Gastroesophageal sphincter (tissue), 3 donors: ENCODE results near the gene HNRNPA0.

ENCODE experiments used
- POLR2A ChIP-seq, 2 donors: fragments of 450-650 bp; IDR thresholded peaks; one replicate each; pipeline ENCODE4 v1.6.1; 2017; ENCODE audit warnings: antibody characterized with exemption in 2 of 2, mild to moderate bottlenecking in 2 of 2, moderate library complexity in 1 of 2
- POLR2AphosphoS5 ChIP-seq: sonication (generic); formaldehyde crosslinking; IDR thresholded peaks from one replicate; pipeline ENCODE4 v1.6.1; 2017; ENCODE audit warnings: antibody characterized with exemption
- TF ChIP-seq, protein P1 (sequence below), 4 experiments: fragments of 200-600 bp in 2 of 4; fragments of 450-650 bp in 2 of 4; sonication (generic) in 1 of 4; IDR thresholded peaks; one replicate each; pipeline ENCODE4 v1.5.1; 2017 to 2019; ENCODE audit warnings: antibody characterized with exemption in 4 of 4, mild to moderate bottlenecking in 2 of 4, moderate library complexity in 2 of 4

DNA sequence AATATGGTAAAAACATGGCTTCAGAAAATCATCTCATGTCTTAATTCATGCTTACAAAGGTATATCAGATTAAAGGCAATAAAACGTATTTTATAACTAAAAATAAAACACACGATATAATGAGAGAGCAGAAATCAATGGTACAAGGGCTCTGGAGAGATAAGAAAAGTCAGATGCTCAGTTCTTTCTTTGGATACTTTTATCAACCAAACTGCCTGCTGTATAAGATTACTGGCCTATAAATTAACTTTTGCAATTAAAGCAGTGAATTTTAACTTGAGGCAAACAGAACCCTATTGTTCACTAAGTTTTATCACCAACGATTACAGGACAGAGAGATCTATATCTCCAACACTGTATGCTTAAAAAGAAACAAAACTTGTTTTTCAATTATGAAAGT, 42.1 kb upstream of the HNRNPA0 start:
- TF ChIP-seq POLR2A (IDR thresholded peaks at IDR 0.05) (no peak), POLR2AphosphoS5 (no peak)
- TF ChIP-seq, protein P1, sequence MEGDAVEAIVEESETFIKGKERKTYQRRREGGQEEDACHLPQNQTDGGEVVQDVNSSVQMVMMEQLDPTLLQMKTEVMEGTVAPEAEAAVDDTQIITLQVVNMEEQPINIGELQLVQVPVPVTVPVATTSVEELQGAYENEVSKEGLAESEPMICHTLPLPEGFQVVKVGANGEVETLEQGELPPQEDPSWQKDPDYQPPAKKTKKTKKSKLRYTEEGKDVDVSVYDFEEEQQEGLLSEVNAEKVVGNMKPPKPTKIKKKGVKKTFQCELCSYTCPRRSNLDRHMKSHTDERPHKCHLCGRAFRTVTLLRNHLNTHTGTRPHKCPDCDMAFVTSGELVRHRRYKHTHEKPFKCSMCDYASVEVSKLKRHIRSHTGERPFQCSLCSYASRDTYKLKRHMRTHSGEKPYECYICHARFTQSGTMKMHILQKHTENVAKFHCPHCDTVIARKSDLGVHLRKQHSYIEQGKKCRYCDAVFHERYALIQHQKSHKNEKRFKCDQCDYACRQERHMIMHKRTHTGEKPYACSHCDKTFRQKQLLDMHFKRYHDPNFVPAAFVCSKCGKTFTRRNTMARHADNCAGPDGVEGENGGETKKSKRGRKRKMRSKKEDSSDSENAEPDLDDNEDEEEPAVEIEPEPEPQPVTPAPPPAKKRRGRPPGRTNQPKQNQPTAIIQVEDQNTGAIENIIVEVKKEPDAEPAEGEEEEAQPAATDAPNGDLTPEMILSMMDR (IDR thresholded peaks at IDR 0.05): no peak
